HG02884 (cell line): Measurements from ENCODE around the gene CCDC3.

ENCODE experiments used
- ATAC-seq: cut with Tn5 transposase; IDR thresholded peaks from one replicate; pipeline ENCODE4 v1.9.1; 2021; ENCODE audit warnings: mild to moderate bottlenecking, moderate library complexity; ENCODE audit not compliant: unreplicated experiment

The CCDC3 gene

DNA sequence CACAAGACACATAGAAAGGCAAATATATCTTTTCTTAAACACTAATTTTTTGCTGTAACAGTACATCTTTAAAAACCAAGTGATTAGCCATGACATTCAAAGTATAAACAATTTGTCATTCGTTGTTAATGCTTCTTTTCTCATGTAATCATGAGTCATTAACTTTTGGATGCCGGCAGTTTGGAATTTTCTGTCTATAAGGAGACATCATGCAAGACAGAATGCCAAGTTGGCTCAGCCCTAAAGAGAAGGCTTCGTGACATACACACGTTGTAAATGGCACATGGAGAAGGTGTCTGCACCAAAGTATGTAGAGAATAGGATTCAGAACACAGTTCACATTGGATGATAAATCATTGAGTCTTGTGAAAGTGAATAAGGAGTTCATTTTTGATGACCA is 35.9 kb downstream of the CCDC3 start:
- ATAC-seq = no peak

DNA sequence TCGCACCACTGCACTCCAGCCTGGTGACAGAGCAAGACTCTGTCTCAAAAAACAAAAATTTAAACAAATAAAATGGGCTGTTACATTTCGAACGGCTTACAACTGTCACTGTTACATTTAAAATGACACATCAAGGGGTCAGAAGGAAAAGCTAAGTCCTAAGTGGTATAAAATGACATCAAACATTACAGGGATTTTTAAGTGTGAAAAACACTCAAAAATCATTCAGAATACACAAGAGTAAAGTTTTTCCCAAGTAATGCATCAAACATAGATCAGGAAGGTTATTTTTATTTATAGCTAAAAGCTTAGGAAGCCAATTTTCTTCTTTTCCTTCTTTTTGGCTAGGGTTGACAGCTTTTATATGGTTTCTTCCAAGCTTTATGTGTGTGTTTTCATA is 39.0 kb downstream of the CCDC3 start:
- ATAC-seq = no peak

DNA sequence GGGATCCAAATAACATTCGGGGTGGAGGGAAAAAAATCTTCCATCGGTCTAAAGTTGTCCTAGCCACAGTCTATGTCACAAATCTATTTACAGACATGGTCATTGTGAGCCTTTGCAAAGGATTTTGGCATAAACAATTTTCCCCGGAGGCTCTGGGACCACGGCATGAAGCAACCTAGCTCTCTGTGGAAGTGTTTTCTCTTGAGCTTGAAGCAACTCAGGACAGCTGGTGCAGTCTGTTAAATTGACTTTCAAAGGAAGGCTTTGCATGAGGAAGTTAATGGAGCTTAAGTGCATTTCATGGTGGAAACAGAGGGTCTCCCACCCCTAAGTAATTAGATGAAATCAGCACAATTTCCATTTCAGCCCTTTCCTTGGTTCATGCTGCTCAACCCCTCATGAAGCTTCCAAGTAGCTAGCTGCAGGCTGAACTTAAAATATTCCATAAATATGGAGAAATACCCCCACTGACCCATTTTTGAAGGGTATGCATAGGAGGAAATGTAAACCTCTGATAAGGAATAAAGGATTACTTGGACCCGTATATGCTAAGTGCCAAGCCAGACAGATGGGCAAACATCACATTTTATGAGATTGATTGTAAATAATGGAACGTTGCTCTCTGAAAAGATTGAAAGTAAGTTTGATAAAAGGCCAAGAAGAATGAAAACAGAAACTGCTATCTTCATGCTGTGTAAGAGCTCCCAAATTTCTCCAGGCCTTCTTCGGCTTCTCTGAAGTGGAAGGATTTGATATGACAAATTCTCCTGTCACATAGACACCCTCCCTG is 39.9 kb downstream of the CCDC3 start:
- no peak for ATAC-seq

DNA sequence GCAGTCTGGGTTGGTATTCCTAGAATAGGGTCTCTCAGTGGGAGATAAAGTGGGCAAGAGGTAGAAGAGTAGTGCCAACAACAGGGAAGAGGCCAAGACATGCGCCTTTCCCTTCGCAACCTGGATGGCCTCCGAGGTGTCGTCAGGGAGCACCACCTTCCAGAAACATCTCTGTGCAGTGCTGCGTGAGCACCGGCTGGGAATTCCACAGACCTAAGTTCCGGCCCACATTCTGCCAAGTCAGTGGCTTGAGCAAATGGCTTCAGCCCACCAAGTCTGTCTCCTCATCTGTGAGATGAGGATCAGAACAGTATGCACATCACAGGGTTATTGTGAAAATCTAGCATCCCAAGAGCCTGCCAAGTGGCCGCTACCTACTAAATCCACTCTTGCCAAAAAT is 40.6 kb downstream of the CCDC3 start:
- ATAC-seq = no peak

DNA sequence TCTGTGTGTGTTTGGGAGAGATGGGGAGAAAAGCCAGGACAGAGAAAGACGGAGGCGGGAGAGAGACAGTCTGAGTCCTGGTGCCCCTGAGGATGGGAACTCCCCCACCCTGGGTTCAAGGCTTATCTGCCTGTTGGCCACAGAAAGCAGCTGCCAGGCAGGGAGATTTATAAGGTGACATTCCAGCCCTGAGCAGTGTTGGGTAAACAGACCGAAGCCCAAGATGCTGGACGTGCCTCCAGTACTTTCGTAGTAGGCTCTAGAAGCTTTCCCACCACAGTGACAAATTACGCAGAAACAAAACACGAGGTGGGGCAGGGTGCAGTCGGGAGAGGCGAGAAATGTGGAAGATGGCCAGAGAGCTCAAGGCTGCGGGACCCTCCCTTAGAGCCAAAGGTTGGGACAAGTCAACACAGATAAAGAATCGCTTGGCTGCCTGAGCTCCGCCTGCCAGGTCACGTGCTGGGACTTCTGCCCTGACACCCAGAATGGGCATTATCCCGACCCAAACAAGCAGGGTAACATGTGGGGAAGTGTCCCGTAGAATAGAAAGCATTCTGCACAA is 41.1 kb downstream of the CCDC3 start:
- ATAC-seq = no peak

DNA sequence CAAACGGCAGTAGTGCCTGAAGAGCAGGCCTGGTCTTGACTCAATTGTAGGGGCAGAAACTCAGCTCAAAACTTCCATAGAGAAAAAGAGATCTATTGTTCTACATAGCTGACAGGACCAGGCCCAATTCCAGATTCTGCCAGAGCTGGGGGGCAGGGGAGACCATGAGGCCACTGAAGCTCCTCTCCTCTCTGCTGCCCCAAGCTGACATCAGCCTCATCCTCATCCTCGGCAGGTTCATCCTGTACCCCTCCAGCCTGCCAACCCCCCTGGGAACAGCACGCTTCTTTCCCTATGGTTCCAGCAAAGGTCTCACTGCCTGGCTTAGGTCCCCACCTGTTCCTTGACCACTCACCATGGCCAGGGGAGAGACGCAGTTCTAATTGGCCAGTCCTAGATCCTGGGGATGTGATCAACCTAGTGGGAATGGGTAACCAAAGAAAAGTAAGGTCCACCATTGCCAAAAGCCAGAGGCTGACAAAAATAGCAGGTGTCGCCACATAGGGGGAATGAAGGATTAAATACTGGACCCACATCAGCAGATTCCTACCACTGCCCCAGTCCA is 42.9 kb downstream of the CCDC3 start:
- no peak for ATAC-seq

DNA sequence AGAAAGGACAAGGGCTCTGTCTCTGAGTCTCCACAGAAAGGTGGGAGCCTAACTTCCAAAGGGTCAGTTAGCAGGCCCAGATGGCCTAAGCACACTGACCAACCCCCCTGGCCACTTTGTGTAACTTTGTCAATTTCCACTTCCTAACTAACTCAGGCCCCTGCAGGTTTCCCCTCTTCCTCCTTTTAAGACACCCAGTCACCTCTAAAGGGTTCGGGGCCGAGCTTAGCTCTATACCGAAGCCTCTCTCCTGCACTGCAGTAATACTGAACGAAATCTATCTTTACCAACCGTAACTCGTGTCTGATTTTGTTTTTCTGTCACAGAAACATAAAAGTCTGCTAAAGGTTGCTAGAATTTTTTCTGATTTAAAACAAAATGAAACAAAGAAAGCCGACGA is 44.4 kb downstream of the CCDC3 start:
- no peak for ATAC-seq

DNA sequence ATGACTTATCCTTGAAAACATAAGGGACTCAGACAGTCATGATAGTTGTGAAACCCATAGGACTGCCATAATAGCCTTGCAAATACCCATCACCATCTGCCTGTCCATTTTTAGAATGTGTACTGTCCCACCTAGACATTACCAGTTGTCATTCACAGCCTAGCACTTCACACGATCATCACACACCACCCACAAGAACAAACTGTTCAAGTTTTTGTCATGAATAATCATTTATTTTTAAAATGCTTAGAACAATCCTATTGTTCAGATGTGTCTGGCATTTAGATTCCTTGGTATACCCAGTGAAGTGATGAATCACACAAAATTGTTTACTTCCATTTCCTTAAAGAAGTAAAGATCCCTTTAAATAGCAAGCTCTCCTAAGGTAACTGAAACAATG is 46.6 kb downstream of the CCDC3 start:
- no peak for ATAC-seq

DNA sequence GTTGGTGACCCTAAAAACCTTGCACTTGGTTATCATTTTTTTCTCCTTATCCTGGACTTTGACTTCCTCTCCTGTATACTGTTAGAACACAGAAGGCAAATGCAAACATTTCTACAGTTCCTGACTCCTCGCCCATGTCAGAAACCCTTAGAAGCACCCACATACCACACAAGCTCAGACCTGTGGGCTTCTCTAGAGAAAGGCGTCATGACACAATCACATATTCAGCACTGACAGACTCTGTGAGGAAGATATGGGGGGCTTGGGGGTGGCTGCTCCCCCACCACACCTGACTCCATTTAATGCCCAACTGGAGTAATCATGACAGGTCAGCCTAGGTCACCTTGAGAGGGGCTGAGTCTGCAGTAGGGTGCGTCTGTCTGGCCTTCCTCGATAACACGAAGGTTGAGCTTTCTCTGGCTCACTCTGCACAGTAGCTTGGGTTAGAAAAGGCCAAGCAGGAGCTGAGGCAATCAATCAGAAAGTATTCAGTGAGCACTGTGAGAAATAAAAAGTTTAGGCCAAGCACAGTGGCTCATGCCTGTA is 50.9 kb downstream of the CCDC3 start:
- no peak for ATAC-seq

DNA sequence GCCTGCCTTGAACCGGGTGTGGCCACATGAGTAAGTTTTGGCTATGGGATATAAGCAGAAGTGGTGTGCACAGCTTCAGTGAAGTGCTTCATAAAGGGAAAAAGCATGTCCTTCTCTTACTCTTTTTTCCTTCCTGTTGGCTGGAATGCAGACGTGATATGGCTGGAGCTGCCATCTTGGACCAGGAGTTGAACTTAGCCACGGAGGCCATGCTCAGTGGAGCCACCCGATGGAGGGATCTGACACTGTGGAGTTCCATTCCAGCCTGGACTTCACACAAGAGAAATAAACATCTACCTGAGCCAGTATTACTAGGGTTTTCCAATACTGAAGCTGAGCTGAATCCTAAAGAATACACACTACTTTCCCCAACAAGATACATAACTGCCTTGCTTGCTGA is 52.3 kb downstream of the CCDC3 start:
- ATAC-seq = no peak

DNA sequence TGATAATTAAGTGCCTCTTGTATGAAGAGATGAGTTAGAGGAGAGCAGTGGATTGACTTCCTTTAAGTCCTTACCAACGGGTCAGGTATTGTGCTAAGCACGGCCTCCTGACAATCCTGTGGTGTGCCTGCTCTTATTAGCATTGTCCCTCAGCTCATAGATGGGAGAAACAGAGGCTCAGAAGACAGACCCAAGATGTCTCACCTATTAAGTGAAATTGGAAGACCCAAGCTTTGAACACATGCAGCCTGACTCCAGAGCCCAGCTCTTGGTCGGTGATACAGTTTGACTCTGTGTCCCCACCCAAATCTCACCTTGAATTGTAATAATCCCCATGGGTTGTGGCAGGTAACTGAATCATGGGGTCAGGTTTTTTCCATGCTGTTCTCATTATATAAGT is 53.8 kb downstream of the CCDC3 start:
- no peak for ATAC-seq

DNA sequence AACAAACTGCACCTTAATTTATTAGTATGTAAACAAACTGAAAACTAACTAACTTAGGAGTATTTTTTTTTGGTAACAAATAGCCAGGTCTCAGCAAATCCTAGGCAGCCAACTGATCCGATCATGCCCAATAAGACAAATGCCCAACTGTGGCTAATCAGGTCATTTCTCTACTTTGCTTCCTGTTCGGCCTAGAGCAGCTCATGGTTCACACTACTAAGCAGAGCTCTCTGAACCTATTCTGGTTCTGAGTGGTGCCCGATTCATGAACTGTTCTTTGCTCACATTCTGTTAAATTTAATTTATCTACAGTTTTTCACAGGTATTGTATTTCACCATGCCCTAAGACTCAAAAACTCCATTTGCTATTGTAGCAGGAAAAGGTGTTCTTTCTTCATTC is 55.1 kb downstream of the CCDC3 start:
- no peak for ATAC-seq

DNA sequence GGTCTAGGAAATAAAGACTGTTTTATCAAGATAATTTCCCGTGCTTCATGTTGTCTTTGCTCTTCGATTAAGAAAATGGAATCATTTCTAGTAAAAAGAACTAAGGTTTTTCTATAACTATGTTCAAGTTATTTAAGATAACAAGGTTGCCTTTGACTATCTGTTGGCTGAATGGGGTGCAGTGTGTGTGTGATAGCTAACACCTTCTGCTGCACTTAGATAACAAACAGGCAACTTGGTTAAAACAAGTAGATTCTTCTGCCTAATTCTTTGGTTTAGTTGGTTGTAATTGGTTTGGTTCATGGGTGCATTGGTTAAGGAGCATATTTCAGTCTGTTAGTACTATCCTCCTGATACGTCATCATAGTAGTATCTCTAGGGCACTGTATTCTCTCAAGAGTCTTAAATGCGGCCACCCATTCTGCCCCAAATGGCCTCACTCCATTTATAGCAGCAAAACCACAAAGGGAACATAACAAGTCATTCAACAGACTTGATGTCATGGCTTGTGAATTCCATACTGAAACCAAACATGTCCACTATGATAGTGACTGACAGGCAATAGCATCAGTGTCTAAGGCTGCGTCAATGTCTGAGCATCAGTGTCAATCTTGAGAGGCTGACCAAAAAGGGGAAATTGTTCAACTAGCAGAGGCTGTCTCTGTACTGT is 55.7 kb downstream of the CCDC3 start:
- ATAC-seq = no peak

DNA sequence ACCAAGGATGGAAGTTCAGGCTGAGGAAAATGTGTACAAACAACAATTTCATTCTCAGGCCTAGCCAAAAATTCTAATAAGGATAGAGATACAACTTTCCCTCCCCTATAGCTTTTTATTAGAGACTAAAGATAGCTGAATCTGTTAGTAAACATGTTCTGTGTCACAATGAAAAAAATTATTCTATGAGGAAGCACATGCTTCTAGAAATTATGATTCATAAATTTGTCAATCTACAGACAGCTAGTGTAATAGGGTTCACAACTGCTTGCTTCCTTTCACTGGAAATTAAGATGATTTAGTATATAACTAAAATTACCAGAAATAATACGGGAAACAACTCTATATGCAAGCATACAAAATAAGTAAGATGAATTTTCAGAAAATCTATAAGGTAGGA is 56.6 kb downstream of the CCDC3 start:
- no peak for ATAC-seq

DNA sequence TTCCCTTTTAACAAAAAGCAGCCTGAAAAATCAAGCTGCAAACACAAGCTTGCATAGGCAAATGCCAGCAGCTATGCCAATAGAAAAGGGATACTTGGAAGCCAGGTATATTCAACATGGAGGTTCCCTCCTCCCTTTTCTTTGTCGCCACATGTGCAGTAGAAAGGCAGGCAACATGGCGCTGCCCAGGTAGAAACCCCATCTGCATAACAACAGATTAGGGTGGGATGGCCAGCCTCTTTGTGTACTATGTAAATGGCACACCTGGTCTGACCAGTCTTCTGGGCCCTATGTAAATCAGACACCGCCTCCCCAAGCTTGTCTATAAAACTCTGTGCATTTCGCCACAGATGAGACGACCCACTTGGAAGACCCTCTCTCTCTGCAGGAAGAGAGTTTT is 58.1 kb downstream of the CCDC3 start:
- no peak for ATAC-seq

DNA sequence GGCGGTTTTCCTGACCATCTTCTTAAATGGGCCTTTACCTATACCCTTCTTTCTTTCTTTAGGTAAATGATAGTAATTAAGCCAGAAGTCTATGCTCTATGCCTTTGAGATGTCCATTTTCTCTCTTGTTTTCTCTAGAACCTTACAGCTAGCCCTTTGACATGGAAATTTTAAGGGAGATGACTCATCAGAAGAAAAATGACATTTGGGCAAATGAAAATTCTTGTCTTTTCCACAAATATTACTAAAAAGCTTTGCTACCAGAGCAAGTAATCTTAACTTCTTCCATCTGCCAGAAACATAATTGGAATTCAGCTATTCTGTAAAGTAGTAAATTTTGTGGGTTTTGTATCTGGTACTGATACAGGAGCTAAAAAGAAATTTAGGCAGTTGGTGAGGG is 59.5 kb downstream of the CCDC3 start:
- ATAC-seq = no peak

DNA sequence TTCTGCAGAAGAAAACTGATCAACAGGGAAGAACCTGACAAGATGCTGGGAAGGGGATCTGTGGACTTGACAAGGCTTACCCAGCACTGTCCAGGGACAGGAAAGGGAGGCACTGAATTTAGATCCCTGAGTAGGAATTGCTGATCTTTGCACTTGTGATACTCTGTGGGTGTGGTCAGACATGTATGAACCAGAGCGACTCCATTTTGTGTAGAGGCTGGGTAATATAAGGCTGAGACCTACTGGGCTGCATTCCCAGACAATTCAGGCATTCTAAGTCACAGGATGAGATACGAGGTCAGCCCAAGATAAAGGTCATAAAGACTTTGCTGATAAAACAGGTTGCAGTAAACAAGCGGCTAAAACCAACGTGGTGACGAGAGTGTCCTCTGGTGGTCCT is 60.7 kb downstream of the CCDC3 start:
- ATAC-seq = no peak

DNA sequence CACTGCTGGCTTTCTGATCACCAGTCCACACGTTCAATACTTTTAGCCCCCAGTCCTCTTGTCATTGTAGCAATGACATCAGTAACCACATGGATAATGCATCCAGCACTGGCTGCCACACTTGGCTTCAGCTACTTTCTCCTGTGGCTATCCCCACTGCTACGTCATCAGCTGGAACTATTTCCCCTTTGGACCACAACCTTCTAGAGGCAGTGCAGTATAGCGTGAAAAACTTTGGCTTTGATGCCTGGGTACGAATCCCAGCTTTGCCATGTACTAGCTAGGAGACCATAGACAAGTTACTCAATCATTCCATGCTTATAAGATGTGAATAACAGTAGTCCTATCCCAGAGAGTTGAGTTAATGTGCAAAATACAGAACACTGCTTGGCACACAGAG is 63.2 kb downstream of the CCDC3 start:
- no peak for ATAC-seq

DNA sequence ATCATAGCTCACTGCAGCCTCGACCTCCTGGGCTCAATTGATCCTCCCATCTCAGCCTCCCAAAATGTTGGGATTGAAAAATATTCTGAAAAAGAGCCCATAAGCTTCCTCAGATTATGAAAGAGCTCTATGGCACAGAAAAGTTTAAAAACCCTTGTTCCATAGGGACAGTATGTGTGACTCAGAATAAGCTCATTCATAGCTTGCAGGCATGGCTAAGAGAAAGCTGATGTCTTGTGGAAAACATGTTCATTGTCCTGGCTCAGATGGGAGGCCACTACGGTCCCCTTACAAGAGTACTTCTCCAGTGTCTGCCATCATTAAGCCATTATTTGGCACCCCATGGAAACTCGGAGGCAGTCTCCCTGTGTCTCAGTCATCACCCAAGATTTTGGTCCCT is 64.0 kb downstream of the CCDC3 start:
- no peak for ATAC-seq

DNA sequence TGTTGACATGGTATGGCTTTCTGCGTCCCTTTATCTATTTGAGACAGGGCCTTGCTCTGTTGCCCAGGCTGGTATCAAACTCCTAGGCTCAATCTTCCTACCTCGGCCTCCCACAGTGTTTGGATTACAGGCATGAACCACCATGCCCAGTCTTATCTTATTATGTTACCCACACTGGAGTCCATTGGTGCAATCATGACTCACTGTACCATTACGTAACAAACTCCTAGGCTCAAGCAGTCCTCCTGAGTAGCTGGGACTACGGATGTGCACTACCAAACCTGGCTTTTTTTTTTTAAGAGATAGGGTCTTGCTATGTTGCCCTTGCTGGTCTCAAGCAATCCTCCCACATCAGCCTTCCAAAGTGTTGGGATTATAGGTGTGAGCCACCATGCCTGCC is 66.7 kb downstream of the CCDC3 start:
- ATAC-seq = no peak

DNA sequence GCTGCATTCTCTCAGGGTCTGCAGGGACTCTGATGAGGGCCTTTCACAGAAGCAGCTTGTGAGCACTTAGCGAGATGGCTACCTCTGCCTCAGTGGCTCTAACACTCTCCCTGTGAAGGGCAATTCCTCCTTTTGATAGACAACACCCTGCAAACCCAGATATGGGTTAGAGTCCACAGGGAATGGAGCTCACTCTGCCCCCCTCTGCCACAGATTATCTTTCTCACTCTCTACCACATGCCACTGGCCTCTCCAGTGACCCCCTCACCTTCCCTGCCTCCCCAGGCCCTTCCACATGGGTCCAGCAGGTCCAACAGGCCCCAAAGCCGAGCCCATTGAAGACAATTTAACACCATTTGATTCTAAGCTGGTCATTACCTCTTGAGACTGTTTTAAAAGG is 72.1 kb downstream of the CCDC3 start:
- ATAC-seq = no peak

DNA sequence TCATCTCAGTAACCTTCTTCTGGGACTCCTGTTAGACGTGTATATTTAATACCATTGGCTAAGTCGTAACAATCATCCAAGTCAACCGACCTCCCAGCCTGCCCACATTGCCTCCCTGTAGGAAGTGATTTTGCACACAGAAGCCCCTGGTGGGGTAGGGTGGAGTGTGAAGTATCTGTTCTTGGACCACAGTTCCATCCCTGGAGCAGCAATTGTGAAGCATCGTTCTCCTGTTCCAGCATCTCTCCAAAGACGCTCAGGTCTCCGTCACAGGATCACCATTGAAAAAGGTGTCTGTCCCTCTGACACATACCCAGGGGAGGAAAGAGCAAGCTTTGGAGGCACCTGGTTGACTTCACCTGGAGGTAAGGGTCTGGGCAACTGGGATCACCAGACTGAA is 72.9 kb downstream of the CCDC3 start:
- no peak for ATAC-seq
